ENCODE results near the gene POU6F2.

Gene POU6F2

DNA sequence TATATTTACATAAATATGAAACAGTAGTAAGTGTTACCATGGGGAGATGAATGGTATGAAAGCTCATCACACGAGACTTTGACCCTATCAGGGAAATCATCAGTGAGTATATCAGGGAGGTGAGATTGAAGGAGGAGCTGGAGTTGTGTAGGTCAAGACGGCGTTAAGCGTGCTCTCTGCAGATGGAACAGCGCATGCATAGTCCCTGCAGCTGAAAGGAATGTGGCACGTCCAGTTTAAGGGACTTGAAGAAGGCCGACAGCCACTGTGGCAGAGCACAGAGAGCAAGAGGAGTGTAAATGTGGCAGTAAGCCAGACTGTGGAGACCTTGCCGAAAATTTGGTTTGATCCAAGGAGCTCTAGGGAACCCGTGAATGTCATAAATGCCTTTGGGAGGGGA lies 38.9 kb downstream of the POU6F2 start:
- no peak for DNase-seq (ENCODE audit: low read depth)
- no peak for TF ChIP-seq CTCF (IDR thresholded peaks at IDR 0.05; ENCODE audit: low read depth, low read length, missing control alignments)
- no peak overlapping the region for H3K4me3 ChIP-seq (ENCODE audit: low read depth, low read length)

DNA sequence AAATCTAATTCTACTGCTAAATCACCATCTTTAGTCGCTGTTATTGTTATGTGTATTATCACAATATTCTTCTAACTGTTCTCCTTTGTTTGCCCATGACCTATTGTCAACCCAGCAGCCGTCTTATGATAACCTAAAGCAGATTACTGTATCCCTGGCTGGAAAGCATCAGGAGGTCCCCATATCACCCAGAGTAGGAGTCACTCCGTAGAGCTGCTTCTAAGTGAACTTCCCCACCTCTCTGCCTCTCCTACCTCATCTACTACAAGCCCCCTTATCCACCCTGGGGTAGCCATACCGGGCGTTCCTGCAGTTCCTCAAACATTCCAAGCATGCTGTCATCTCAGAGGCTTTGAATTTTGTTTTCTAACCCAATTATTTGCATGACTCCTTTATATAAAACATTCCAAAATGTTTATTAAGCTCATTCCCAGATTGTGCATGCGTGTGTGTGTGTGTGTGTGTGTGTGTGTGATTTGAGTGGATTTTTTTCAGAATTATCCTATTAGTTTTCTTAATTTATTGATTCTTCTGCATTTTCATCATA lies 39.7 kb downstream of the POU6F2 start:
- DNase-seq (ENCODE audit: low read depth) = no peak
- no peak overlapping the region for H3K4me3 ChIP-seq (ENCODE audit: low read depth, low read length)
- TF ChIP-seq CTCF (IDR thresholded peaks at IDR 0.05; ENCODE audit: low read depth, low read length, missing control alignments) = no peak

DNA sequence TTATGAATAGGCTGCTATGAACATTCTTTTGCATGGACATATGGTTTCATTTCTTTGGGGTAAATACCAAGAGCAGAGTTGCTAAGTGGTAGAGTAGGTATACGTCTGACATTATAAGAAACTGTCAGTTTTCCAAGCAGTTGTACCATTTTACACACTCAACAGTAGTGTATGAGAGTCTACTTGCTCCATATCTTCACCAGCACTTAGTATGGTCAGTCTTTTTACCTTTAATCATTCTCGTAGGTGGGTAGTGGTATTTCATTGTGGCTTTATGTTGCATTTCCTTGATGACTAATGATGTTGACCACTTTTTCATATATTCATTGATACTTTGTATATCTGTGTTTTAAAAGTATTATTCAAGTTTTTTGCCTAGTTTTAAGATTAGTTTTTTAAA lies 45.1 kb downstream of the POU6F2 start:
- H3K4me3 ChIP-seq (ENCODE audit: low read depth, low read length) = no peak overlapping the region
- TF ChIP-seq CTCF (IDR thresholded peaks at IDR 0.05; ENCODE audit: low read depth, low read length, missing control alignments) = no peak
- no peak for DNase-seq (ENCODE audit: low read depth)

- TF ChIP-seq CTCF (IDR thresholded peaks at IDR 0.05; ENCODE audit: low read depth, low read length, missing control alignments) = no peak
- no peak overlapping the region for H3K4me3 ChIP-seq (ENCODE audit: low read depth, low read length)
- DNase-seq (ENCODE audit: low read depth) = no peak
Measured at GRCh38 chr7:39027491-39027890, 49.8 kb downstream of the POU6F2 start.

GRCh38 chr7:39033885-39034624 lies 56.3 kb downstream of the POU6F2 start:
- TF ChIP-seq CTCF (IDR thresholded peaks at IDR 0.05; ENCODE audit: low read depth, low read length, missing control alignments) = no peak
- DNase-seq (ENCODE audit: low read depth) = no peak
- H3K4me3 ChIP-seq (ENCODE audit: low read depth, low read length) = no peak overlapping the region

DNA sequence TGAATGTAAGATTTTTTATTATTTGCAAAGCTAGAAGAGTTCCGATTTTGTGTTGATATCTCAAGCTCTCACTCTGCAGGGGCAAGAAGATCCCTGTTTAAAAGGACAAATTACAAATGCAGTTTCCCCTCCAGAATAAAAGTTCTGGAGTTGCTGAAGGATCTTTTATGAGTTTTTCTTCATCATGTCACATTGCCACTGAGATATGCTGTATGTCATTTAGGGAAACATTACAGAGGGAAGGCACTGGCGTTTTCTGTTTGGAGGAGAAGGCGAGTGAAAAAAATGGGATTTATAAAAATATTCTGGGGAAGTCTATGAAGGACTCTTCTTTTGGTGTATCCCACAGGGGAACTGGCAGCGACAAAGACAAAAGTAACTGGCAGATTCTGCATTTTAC lies 57.4 kb downstream of the POU6F2 start:
- no peak for DNase-seq (ENCODE audit: low read depth)
- H3K4me3 ChIP-seq (ENCODE audit: low read depth, low read length) = no peak overlapping the region

More for the DNA sequence above, 57.4 kb downstream of the POU6F2 start:
- no peak for TF ChIP-seq CTCF (IDR thresholded peaks at IDR 0.05; ENCODE audit: low read depth, low read length, missing control alignments)
